ENCODE results near the gene LRRTM4. TPM values are rescaled to one million over a fixed set of nuclear protein-coding genes. Genes with fewer than 3 reads are reported as not detected.

The LRRTM4 gene
- polyA plus RNA-seq, 1 donor (not counting 4 experiments of a cell fraction or from before 2014, with no cell fraction given), result not detected

- Histone ChIP-seq H2AFZ (ENCODE audit: control insufficient read depth, low read length) (no peak overlapping the region), H3K36me3 (ENCODE audit: control insufficient read depth in 2 of 2, extremely low read depth in 1 of 2, insufficient read depth in 2 of 2, low read length in 2 of 2) (no peaks in the 10 kb centered on the region), H3K4me2 (ENCODE audit: control insufficient read depth, extremely low read depth, insufficient read depth, low read depth, low read length) (no peak overlapping the region), H3K27ac (ENCODE audit: control insufficient read depth, insufficient read depth, low read length) (no peak overlapping the region), H3K4me3 (ENCODE audit: control insufficient read depth in 2 of 3, extremely low read depth in 1 of 3, insufficient read depth in 2 of 3, low read depth in 1 of 3, low read length in 3 of 3) (no peak overlapping the region), H3K27me3 (ENCODE audit: control insufficient read depth, extremely low read depth, insufficient read depth, low read length) (no peaks in the 10 kb centered on the region), H3K9me1 (ENCODE audit: control insufficient read depth, extremely low read depth, insufficient read depth, low read length) (no peaks in the 10 kb centered on the region), H3K4me1 (ENCODE audit: control insufficient read depth, extremely low read depth, insufficient read depth, low read length) (no peaks in the 10 kb centered on the region), H3K9ac (ENCODE audit: control insufficient read depth, extremely low read depth, insufficient read depth, low read length) (no peak overlapping the region), H3K79me2 (ENCODE audit: control insufficient read depth, insufficient read depth, low read length) (no peaks in the 10 kb centered on the region), H4K20me1 (ENCODE audit: control insufficient read depth, extremely low read depth, insufficient read depth, low read length) (no peaks in the 10 kb centered on the region), H3K9me3 (ENCODE audit: control insufficient read depth, low read depth, low read length) (no peaks in the 10 kb centered on the region)
- no peak for TF ChIP-seq EZH2 (IDR thresholded peaks at IDR 0.05; ENCODE audit: low read length)
- TF ChIP-seq, protein P1, sequence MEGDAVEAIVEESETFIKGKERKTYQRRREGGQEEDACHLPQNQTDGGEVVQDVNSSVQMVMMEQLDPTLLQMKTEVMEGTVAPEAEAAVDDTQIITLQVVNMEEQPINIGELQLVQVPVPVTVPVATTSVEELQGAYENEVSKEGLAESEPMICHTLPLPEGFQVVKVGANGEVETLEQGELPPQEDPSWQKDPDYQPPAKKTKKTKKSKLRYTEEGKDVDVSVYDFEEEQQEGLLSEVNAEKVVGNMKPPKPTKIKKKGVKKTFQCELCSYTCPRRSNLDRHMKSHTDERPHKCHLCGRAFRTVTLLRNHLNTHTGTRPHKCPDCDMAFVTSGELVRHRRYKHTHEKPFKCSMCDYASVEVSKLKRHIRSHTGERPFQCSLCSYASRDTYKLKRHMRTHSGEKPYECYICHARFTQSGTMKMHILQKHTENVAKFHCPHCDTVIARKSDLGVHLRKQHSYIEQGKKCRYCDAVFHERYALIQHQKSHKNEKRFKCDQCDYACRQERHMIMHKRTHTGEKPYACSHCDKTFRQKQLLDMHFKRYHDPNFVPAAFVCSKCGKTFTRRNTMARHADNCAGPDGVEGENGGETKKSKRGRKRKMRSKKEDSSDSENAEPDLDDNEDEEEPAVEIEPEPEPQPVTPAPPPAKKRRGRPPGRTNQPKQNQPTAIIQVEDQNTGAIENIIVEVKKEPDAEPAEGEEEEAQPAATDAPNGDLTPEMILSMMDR (optimal IDR thresholded peaks at IDR 0.05 in 1 of 3, IDR thresholded peaks at IDR 0.05 in 1 of 3, conservative IDR thresholded peaks at IDR 0.05 in 1 of 3; ENCODE audit: extremely low read depth in 1 of 3, insufficient read depth in 2 of 3, low read length in 3 of 3), result no peak
- DNase-seq (ENCODE audit: low read depth, low spot score) (no peak), FAIRE-seq (no peak)
- dilution Hi-C loops (cut with MboI; ENCODE audit: extremely low pct_ligation_motif_present, low sequenced_read_pairs), result no loop called here
Observed at GRCh38 chr2:77521548-77521891, 656 bp downstream of the LRRTM4 start.

GRCh38 chr2:77520641-77521547, 1.3 kb downstream of the LRRTM4 start:
- Histone ChIP-seq H3K27ac (ENCODE audit: control insufficient read depth, insufficient read depth, low read length) (no peak overlapping the region), H3K9me3 (ENCODE audit: control insufficient read depth, low read depth, low read length) (no peaks in the 10 kb centered on the region)

More at GRCh38 chr2:77520641-77521547, 1.3 kb downstream of the LRRTM4 start:
- DNase-seq (ENCODE audit: low read depth, low spot score) (no peak), FAIRE-seq (no peak)
- Histone ChIP-seq H3K36me3 (ENCODE audit: control insufficient read depth in 2 of 2, extremely low read depth in 1 of 2, insufficient read depth in 2 of 2, low read length in 2 of 2) (no peaks in the 10 kb centered on the region), H2AFZ (ENCODE audit: control insufficient read depth, low read length) (no peak overlapping the region), H3K79me2 (ENCODE audit: control insufficient read depth, insufficient read depth, low read length) (no peaks in the 10 kb centered on the region), H3K4me2 (ENCODE audit: control insufficient read depth, extremely low read depth, insufficient read depth, low read depth, low read length) (no peak overlapping the region), H4K20me1 (ENCODE audit: control insufficient read depth, extremely low read depth, insufficient read depth, low read length) (no peaks in the 10 kb centered on the region), H3K4me3 (ENCODE audit: control insufficient read depth in 2 of 3, extremely low read depth in 1 of 3, insufficient read depth in 2 of 3, low read depth in 1 of 3, low read length in 3 of 3) (no peak overlapping the region), H3K27me3 (ENCODE audit: control insufficient read depth, extremely low read depth, insufficient read depth, low read length) (no peaks in the 10 kb centered on the region), H3K9ac (ENCODE audit: control insufficient read depth, extremely low read depth, insufficient read depth, low read length) (no peak overlapping the region), H3K9me1 (ENCODE audit: control insufficient read depth, extremely low read depth, insufficient read depth, low read length) (no peaks in the 10 kb centered on the region), H3K4me1 (ENCODE audit: control insufficient read depth, extremely low read depth, insufficient read depth, low read length) (no peaks in the 10 kb centered on the region)
- dilution Hi-C loops (cut with MboI; ENCODE audit: extremely low pct_ligation_motif_present, low sequenced_read_pairs), result no loop called here
- TF ChIP-seq EZH2 (IDR thresholded peaks at IDR 0.05; ENCODE audit: low read length), result no peak
- TF ChIP-seq, protein P1 (optimal IDR thresholded peaks at IDR 0.05 in 1 of 3, IDR thresholded peaks at IDR 0.05 in 1 of 3, conservative IDR thresholded peaks at IDR 0.05 in 1 of 3; ENCODE audit: extremely low read depth in 1 of 3, insufficient read depth in 2 of 3, low read length in 3 of 3), result no peak
